Measurements from ENCODE around the gene HMCN2.
"Not testable (repeated sequence)": the region's sequence is repeated elsewhere in the genome, so short reads cannot be mapped to it uniquely, and the experiment has no call there.

Gene HMCN2

GRCh38 chr9:130395810-130396435 is 130.4 kb downstream of the HMCN2 start:
- no peak for DNase-seq

DNA sequence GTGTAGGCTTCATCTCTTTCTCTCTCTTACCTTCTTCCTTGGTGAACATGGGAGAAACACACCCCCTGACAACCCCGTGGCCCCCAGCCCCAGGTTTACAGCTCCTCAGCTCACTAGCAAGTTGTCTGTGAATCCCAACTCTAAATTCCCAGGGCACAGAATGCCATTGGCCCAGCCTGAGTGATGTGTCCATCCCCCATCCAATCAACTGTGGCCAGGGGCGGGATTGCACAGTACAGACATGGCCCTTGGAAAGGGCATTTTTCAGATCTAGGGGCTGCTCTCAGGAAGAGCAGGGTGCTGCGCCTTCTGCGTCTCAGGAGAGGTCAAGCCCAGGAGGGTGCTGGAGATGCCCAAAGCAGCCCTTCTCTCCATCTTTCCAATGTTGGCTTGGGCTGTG is 131.0 kb downstream of the HMCN2 start:
- DNase-seq: no peak

DNA sequence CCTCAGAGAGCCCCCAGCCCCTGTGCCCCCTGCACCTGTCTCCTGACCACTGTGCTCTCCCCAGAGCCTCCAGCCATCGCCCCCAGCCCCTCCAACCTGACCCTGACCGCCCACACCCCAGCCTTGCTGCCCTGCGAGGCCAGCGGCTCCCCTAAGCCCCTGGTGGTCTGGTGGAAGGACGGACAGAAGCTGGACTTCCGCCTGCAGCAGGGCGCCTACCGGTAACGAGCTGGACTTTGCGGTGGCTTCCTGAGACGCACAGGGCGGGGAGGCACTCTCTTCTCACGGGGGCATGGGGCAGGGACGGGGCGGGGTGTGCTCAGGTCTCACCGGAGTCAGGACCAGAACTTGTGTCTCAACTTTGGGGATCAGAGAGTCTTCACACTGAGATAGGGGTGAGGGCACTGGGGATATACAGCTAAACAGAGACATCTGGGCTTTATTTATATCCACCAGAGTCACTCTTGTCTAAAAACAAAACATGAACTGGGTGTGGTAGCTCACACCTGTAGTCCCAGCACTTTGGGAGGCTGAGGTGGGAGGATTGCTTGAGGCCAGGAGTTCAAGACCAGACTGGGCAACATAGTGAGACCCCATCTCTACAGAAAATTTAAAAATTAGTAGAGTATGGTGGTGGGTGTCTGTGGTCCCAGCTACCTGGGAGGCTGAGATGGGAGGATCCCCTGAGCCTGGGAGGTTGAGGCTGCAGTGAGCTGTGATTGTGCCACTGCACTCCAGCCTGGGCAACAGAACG is 133.1 kb downstream of the HMCN2 start:
- no peak for DNase-seq

- no peak for DNase-seq
Measured at GRCh38 chr9:130399768-130400167, 134.2 kb downstream of the HMCN2 start.

DNA sequence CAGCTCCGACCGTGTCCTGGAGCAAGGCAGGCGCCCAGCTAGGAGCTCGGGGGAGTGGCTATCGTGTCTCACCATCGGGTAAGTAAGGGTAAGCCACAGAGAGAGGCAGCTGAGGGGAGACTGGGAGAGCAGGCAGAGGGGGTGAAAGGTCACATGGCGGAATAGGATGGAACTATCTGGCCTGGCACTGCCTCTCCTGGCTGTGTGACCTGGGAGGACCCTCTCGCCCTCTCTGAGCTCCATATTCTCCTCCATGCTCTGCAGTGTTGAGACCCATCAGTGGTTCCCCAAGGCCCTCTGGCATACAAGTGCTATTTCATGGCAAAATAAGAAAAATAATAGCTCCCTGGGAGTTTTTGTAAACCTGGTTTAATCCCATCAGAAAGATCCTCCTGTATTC is 135.3 kb downstream of the HMCN2 start:
- DNase-seq: no peak

DNA sequence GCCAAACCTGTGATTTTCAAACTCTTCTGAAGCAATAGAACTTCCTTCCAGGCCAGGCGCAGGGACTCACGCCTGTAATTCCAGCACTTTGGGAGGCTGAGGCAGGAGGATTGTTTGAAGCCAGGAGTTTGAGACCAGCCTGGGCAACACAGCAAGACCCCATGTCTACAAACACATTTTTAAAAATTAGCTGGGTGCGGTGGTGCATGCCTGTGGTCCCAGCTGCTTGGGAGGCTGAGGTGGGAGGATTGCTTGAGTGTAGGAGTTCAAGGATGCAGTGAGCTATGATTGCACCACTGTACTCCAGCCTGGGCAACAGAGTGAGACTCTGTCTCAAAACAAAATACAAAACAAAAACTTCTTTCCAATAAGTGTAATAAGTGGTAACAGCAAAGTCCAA is 136.2 kb downstream of the HMCN2 start:
- DNase-seq: not testable (repeated sequence)

DNA sequence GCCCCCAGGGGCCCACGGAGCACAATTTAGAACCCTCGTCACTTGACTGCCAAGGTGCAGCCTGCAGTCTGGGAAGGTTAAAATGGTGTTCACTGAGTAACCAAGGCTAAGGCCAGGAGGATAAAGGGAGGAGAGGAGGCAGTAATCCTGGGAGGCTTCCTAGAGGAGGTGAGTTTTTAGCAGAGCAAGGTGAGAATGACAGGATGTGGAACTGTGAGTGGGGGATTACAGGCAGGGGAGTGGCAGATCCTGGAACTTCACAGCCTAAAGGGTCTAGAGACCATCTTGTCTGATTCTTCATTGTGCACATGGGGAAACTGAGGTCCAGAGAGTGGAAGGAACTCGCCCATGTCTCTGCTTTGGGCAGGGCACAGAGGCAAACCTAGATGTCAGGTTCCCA is 136.7 kb downstream of the HMCN2 start:
- DNase-seq: no peak

- no peak for DNase-seq
Measured at GRCh38 chr9:130402645-130403440, 137.3 kb downstream of the HMCN2 start.

DNA sequence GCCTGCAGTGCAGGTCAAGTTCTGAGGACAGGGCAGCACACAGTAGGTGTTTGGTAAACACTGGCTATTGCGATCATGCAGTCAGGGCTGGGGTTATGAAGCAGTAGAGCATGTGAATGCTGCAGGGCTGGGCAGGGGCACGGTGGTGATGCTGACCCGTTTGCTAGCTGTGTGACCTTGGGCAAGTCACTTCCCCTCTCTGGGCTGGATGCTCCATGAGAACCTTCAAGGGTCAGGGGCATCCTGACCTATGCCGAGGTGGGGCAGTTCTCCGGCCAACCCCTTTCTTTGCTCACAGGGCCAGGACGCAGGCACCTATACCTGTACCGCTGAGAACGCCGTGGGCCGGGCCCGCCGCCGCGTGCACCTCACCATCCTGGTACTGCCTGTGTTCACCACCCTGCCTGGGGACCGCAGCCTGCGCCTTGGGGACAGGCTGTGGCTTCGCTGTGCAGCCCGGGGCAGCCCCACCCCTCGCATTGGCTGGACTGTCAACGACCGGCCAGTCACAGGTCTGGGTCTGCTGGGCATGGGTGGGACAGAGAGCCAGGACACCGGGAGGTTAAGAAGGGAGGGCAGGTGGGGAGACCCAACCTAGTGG is 140.2 kb downstream of the HMCN2 start:
- no peak for DNase-seq

GRCh38 chr9:130406278-130406895 is 140.8 kb downstream of the HMCN2 start:
- no peak for DNase-seq

- no peak for DNase-seq
Measured at GRCh38 chr9:130407916-130408663, 142.5 kb downstream of the HMCN2 start.

DNA sequence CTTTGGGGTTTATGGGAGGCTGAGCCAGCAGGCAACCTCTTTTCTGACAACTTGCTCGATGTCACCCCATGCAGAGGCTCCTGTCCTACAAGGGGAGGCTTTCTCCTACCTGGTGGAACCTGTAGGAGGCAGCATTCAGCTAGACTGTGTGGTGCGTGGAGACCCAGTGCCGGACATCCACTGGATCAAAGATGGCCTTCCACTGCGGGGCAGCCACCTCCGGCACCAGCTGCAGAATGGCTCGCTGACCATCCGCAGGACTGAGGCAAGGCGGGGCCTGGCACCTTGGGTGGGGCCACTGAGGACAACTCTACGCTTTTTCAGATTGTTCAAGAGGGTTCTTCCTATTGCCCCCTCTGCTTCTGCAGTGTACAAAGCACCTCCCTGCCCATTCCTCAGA is 143.1 kb downstream of the HMCN2 start:
- DNase-seq: no peak

DNA sequence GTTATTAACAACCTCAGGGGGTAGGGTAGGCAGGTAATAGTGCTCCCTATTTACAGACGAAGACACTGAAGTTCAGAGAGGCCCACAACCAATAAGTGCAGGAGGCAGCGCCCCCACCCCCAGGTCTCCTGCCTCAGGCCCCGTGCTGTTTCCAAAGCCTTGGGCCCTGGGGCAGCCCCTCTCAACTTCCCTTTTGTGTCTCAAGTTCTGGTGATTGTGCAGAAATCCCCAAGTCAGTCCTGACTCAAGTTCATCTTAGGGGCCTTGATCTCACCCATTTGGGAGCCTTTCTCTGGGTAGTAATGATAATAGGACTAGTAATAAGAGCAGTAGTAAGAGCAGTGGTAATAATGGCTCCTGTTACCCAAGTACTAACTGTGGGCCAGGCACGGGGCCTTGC is 143.7 kb downstream of the HMCN2 start:
- DNase-seq: no peak

GRCh38 chr9:130410443-130410842 is 144.9 kb downstream of the HMCN2 start:
- no peak for DNase-seq

DNA sequence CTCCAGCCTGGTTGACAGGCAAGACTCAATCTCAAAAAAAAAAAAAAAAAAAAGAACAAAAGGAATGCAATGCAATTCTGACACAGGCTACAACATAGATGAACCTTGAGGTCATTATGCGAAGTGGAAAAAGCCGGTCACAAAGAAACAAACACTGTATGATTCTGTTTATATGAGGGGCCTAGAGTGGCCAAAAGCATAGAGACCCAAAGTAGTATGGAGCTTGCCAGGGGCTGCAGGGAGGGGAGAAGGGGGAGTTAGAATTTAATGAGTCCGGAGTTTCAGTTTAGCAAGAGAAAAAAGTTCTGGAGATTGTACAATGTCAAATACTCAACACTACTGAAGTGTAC is 146.0 kb downstream of the HMCN2 start:
- DNase-seq: no peak

- DNase-seq: no peak
Measured at GRCh38 chr9:130414081-130414731, 148.6 kb downstream of the HMCN2 start.

DNA sequence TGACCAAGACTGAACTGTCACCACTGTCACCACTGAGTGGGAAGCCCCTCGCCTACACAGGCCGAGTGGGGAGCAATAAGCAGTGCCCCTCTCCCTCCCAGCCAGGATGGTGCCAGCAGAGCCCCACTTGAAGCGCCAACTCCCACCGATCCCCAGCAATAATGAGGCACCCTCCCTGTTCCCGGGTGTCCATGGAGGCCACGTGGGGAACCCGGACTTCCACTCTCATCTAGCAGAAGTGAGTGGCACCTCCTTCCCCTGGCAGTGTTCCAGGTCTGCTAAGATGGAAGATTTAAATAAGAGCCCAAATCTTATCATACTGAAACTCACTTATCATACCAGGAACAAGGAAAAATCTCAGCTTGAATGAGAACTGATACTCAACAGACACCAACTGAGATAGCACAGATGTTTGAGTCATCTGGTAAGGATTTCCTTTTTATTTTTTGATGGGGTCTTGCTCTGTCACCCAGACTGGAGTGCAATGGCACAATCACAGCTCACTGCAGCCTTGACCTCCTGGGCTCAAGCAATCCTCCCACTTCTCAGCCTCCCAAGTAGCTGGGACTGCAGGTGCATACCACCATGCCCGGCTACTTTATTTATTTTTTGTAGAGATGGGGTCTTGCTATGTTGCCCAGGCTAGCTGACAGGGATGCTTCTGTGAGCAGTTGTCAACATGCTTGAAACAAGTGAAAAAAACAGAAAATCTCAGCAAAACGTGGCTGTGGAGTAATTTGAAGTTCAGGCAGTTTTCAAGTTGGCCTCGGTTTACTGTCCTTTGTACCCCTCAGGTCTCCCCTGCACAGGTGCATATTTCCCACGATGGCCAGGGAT is 149.6 kb downstream of the HMCN2 start:
- no peak for DNase-seq

- no peak for DNase-seq
Measured at GRCh38 chr9:130417602-130418001, 152.0 kb downstream of the HMCN2 start.

- DNase-seq: no peak
Measured at GRCh38 chr9:130418776-130419175, 153.2 kb downstream of the HMCN2 start.

DNA sequence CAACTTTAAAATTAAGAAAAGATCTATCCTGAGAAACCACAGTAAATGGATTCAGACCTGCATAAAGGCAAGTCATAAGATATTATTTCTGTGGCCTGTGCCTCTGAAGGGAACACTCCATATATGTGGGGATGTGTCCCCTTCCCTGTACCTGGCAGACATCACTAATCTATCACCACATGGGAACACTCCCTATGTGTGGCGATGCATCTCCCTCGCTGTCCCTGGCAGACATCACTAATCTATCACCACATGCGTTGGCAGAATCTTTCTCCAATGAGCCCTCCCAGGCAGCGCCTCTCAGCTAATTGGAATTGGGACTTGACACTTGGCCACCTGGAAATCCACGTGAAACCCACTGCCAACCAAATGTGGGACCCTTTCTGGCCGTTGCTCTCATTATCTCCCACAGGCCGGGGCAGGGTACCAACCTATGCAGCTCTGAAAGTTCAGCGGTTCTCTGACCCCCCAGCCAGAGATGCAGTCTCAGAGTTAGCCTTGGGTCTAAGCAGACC is 154.0 kb downstream of the HMCN2 start:
- DNase-seq: no peak

Measured in effector CD4-positive, alpha-beta T cell (primary cell).